NCI-H2227 treated with DMSO at 0.1 percent for 48 hours (cell line): ENCODE data around the gene PRPSAP1.
"Not testable (repeated sequence)": the region's sequence is repeated elsewhere in the genome, so short reads cannot be mapped to it uniquely, and the experiment has no call there.

Experiments
- DNase-seq: peaks from one replicate; lab custom pipeline; 2025; lab: John Stamatoyannopoulos, UW

PRPSAP1 gene

GRCh38 chr17:76276461-76277299 is 77.0 kb downstream of the PRPSAP1 start:
- no peak for DNase-seq

DNA sequence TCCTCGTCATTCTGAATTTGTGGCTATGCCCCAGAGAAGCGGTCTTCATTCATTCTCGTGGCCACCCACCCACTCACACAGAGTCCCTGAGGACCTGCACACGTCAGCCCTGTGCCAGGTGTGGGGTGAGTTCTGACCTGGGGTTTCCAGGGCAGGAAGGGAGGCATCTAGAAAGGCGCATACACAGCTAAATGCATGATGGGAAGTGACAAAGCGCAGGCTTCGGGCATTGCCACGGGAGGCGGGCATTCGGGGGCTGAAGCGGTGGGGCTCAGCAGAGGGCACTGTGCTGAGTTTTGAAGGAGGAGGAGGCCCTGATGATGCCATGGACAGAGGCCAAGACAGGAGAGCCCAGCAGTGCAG is 77.7 kb downstream of the PRPSAP1 start:
- DNase-seq, result no peak

- no peak for DNase-seq
Observed at GRCh38 chr17:76275382-76276068, 78.2 kb downstream of the PRPSAP1 start.

- DNase-seq, result no peak
Observed at GRCh38 chr17:76274112-76274956, 79.4 kb downstream of the PRPSAP1 start.

DNA sequence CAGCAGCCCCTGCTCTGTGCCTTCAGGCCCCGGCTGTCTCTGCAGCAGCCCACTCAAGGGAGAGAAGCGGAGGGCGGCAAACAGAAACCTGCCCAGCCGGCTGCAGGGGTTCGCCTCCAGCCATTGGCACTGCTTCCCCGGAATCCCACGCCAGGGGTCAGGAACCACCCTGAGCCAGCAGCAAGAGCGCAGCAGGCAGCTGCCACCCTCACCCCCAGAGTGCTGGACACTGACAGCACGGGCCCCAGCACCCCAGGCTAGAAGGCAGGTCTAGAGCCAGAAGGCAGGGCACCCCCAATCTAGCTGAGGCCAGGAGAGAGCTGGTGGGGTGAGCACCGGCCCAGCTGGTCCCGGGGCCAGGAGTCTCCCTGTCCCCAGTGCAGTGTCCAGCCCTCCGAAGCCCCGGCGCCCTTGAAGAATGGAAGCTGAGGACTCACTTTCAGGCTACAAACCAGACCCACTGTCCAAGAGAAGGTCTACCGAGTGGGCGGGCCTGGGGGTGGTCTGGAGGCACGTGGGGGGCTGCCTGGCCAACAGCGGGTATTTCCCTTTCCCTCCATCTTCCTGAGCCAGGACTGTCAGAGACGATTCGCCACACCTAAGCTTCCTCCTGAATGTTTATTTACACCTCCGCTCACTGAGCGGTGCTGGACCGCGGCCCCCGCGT is 80.1 kb downstream of the PRPSAP1 start:
- no peak for DNase-seq

DNA sequence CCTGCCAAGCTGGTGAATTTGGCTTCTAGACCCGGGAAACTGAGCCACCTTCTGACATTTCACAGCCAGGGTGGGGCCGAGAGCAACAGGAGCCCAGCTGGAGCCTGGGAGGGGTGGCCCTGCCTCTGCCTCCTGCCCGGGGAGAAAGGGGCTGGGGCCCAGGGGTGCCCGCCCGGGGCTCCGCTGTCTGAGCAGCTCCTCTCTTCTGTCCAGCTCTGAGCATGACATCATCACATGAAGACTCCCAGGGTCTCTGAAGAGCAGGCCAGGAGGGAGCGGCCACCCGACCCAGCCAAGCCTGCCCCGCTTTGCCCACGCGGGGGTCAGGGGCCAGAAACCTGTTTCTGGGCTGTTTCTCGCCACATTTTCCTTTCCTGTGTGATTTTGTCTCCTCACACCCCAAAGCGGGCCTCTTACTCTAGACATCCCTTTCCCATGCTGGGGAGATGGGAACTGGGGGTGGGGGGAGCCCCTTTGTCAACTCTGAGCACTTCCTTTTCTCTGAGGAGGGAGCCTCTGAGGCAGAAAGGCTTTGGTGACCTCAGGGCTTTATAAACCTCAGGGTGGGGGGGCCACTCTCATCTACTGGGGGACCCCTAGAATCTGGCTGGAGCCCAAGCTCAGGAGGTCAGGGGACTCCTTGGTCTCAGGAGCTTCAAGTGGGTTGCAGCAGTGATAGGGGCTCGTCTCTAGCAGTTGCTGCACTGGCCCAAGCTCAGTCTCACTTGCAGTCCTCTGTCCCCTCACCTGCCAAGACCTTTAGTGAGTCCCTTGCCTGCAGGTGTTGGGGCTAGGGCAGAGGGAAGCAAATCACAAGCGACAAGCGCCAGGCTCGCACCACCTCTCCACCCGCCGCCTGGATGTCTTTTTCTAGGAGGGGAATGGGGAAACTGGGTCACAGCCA is 80.9 kb downstream of the PRPSAP1 start:
- DNase-seq, result no peak

DNA sequence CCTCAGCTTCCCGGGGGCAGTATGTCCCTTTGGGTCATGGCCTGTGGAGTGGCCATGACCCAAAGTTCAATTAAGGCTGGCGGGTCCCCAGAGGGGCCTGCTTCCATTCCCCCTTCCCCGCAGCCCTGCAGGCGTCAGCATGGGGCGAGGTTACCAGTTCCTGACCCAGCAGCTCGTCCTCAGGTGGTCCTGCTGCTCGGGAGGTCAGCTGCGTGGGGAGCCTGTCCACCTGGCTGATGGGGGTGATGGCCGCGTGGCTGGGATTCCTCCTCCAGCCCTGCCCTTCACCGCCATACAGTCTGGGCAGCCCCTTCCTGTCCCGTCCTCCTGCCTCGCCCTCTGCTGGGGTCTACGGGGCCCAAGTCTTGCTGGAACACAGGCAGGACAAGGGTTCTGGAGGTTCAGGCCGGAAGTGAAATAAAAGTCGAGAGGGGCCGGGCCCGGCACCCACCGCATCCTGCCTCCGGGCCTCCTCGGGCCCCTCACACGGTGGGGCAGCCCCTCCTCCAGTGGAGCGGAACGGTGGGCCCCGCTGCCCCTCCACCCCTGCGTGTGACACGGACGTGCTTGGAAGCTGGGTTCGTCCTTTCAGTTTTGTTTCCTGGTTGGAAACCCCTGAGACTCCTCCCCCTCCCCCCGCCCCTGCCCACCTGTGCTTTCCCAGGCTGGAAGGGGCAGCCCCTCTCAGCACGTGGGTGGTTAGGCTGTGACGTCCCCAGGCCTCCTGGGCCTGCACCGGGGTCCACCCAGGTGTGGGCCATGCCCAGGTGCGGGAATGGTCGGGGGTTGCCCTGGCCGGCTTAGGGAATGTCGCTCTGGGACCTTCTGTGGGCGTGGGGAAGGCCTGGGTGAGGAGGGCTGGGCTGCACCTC is 81.8 kb downstream of the PRPSAP1 start:
- DNase-seq, result no peak

- DNase-seq, result no peak
Observed at GRCh38 chr17:76270770-76271668, 82.7 kb downstream of the PRPSAP1 start.

GRCh38 chr17:76270127-76270592 is 83.6 kb downstream of the PRPSAP1 start:
- DNase-seq, result no peak

DNA sequence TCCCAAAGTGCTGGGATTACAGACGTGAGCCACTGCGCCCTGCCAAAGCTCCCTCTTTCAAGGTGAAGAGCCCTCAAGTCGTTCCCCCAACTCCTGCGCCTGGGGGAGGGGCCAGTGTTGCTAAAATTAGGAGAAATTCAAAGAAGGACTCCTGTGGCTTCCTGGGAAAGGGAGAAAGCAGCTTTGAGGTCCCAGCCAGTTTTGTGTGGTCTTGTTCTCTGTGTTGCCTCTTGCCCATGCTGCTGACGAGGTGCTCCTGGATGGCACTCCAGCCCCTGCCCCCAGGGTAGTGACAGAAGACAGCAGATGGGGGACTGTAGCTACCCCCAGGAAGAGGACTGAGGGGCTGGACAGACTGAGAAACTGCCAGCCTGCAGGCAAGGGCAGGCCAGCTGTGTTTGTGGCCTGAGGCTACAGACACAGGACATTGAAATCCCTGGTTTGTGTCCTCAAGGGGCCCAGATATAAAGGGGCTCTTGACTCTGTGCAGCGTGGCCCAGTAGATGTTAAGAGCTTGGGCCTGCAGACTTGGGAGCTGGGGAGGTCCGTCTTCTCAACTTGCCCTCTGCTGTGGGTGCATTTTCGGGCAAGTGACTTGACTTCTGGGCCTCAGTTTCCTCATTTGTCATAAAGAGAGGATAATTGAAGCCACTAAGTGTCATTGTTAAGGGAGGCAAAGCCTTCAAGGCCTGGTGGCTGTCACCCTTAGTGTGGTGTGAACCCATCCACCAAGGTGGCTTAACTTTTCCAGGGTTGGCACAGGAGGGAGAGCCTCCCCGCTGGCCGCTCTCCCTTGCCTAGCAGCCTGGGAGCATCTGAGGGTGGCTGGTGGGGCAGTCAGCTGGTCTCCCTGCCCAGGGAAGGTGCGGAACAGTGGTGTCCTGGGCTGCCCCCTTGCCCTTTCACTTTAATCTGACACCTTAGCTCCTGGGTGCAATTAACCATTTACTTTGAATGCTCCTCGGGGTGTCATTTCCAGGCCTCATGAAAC is 84.4 kb downstream of the PRPSAP1 start:
- no peak for DNase-seq

- no peak for DNase-seq
Observed at GRCh38 chr17:76268015-76268749, 85.5 kb downstream of the PRPSAP1 start.

- not testable (repeated sequence) for DNase-seq
Observed at GRCh38 chr17:76267581-76268001, 86.1 kb downstream of the PRPSAP1 start.

DNA sequence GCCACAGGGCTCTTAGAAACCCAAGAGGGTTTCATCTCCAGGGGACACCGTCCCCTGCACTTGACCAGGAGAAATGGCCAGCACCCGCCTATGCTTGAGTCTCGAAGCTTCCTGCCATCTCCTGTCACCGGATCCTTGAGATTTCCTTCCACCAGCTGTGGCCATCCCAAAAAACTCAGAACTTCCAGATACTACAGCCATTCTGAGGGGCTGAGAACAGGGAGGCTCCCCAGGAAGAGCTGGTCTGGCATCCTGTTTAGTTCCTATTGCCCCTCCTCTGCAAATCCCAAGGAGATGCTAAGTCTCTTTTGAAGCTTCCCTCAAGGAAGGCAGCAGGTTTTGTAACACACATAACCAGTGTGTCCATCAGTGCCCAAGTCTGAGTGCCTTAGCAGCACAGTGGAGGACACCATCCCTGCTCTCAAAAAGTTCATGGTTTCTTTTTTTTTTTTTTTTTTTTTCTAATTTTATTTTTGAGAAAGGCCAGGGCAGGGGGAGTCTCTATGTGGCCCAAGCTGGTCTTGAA is 86.6 kb downstream of the PRPSAP1 start:
- no peak for DNase-seq

GRCh38 chr17:76266244-76266938 is 87.3 kb downstream of the PRPSAP1 start:
- DNase-seq, result no peak

- DNase-seq, result no peak
Observed at GRCh38 chr17:76265624-76266243, 88.0 kb downstream of the PRPSAP1 start.
